IMR-90 (cell line): ENCODE measurements around the gene SPARC. TPM values are rescaled to one million over a fixed set of nuclear protein-coding genes. Genes with fewer than 3 reads are reported as not detected.

Experiments used
- ATAC-seq: fragments of 200-7000 bp; cut with Tn5 transposase; 2 replicates; pipeline ENCODE4 v1.9.1; 2020; ENCODE audit warnings: low read depth, mild to moderate bottlenecking, moderate library complexity
- BruUV-seq: library from RNA; stranded (reverse); fragments of 400-500 nt; replicated peaks from 2 replicates; lab custom pipeline; 2021; lab: Mats Ljungman, UMichigan
- CTCF ChIA-PET: fragments of 300-600 bp; formaldehyde crosslinking; extraction: SDS; loops from one replicate; lab custom pipeline; 2021; ENCODE audit warnings: antibody characterized with exemption; lab: Yijun Ruan, JAX
- POLR2A ChIA-PET: fragments of 300-600 bp; sonication (Branson Sonifier 250); formaldehyde crosslinking; loops from one replicate; lab custom pipeline; 2022; ENCODE audit warnings: antibody characterized with exemption; ENCODE audit not compliant: unreplicated experiment; lab: Charles Lee
- DNase-seq: peaks from one replicate; pipeline ENCODE4 v3.0.0; 2013
- H2AFZ ChIP-seq: replicated peaks from 2 replicates; pipeline ENCODE3; 2013; ENCODE audit warnings: low read length, mild to moderate bottlenecking; ENCODE audit not compliant: poor library complexity
- H2AK5ac ChIP-seq: 2 replicates; pipeline ENCODE4 v1.6.1; 2013; ENCODE audit warnings: low read depth, low read length, inconsistent platforms
- H2AK9ac ChIP-seq: replicated peaks from 2 replicates; pipeline ENCODE3; 2013; ENCODE audit warnings: mild to moderate bottlenecking, low read depth, low read length, moderate library complexity; ENCODE audit not compliant: poor library complexity
- H2BK120ac ChIP-seq: 2 replicates; pipeline ENCODE4 v1.6.1; 2013; ENCODE audit warnings: low read depth, low read length, inconsistent platforms
- H2BK15ac ChIP-seq: 3 replicates; pipeline ENCODE4 v1.6.1; 2013; ENCODE audit warnings: low read depth, low read length, inconsistent platforms
- H2BK20ac ChIP-seq: 2 replicates; pipeline ENCODE4 v1.6.1; 2013; ENCODE audit warnings: low read depth, mild to moderate bottlenecking, inconsistent platforms, low read length, moderate library complexity
- H2BK5ac ChIP-seq: 2 replicates; pipeline ENCODE4 v1.6.1; 2013; ENCODE audit warnings: mild to moderate bottlenecking, low read depth, low read length, inconsistent platforms; ENCODE audit not compliant: poor library complexity, severe bottlenecking
- H3K14ac ChIP-seq: replicated peaks from 2 replicates; pipeline ENCODE4 v1.6.1; 2013; ENCODE audit warnings: low read depth, low read length, inconsistent platforms
- H3K18ac ChIP-seq: 2 replicates; pipeline ENCODE4 v1.6.1; 2013; ENCODE audit warnings: low read depth, low read length, control low read depth
- H3K23ac ChIP-seq: 2 replicates; pipeline ENCODE4 v1.6.1; 2013; ENCODE audit warnings: low read depth, low read length, inconsistent platforms
- H3K27ac ChIP-seq: 2 replicates; pipeline ENCODE4 v1.5.1; 2013; ENCODE audit warnings: mild to moderate bottlenecking, control low read depth, low read length; ENCODE audit not compliant: insufficient read depth
- H3K27me3 ChIP-seq: 2 replicates; pipeline ENCODE4 v1.6.1; 2013; ENCODE audit warnings: low read length; ENCODE audit not compliant: control insufficient read depth, insufficient read depth
- H3K36me3 ChIP-seq: 2 replicates; pipeline ENCODE4 v1.6.1; 2013; ENCODE audit warnings: low read length, mixed read lengths; ENCODE audit not compliant: control insufficient read depth, insufficient read depth
- H3K4ac ChIP-seq: 2 replicates; pipeline ENCODE4 v1.6.1; 2013; ENCODE audit warnings: low read depth, low read length, inconsistent platforms
- H3K4me1 ChIP-seq: 2 replicates; pipeline ENCODE4 v1.6.1; 2013; ENCODE audit warnings: low read length, mixed read lengths; ENCODE audit not compliant: control insufficient read depth, insufficient read depth
- H3K4me2 ChIP-seq: 2 replicates; pipeline ENCODE4 v1.6.1; 2013; ENCODE audit warnings: low read depth, mild to moderate bottlenecking, control low read depth, low read length, moderate library complexity
- H3K4me3 ChIP-seq: 2 replicates; pipeline ENCODE4 v1.5.1; 2013; ENCODE audit warnings: low read depth, mild to moderate bottlenecking, control low read depth, low read length, moderate library complexity; ENCODE audit not compliant: insufficient read depth
- H3K56ac ChIP-seq: 2 replicates; pipeline ENCODE4 v1.6.1; 2013; ENCODE audit warnings: low read length, inconsistent platforms; ENCODE audit not compliant: insufficient read depth; ENCODE audit errors: extremely low read depth
- H3K79me1 ChIP-seq, 2 experiments: 2 replicates each; pipeline ENCODE4 v1.6.1; 2013; ENCODE audit warnings: low read length in 2 of 2, inconsistent platforms in 1 of 2, low read depth in 1 of 2
- H3K9ac ChIP-seq: 2 replicates; pipeline ENCODE4 v1.6.1; 2013; ENCODE audit warnings: low read depth, low read length, control low read depth
- H3K9me1 ChIP-seq: 2 replicates; pipeline ENCODE4 v1.6.1; 2013; ENCODE audit warnings: low read length, inconsistent platforms; ENCODE audit not compliant: insufficient read depth
- H3K9me3 ChIP-seq: 2 replicates; pipeline ENCODE4 v1.6.1; 2013; ENCODE audit warnings: low read length; ENCODE audit not compliant: control insufficient read depth, insufficient read depth
- H4K20me1 ChIP-seq: 2 replicates; pipeline ENCODE4 v1.6.1; 2013; ENCODE audit warnings: low read length, inconsistent platforms; ENCODE audit not compliant: insufficient read depth
- H4K5ac ChIP-seq: 2 replicates; pipeline ENCODE4 v1.6.1; 2013; ENCODE audit warnings: mild to moderate bottlenecking, low read depth, low read length, control low read depth
- H4K8ac ChIP-seq, 2 experiments: 2 replicates each; pipeline ENCODE4 v1.6.1; 2013; ENCODE audit warnings: low read depth in 2 of 2, low read length in 2 of 2, control low read depth in 1 of 2, inconsistent platforms in 1 of 2
- H4K91ac ChIP-seq: 2 replicates; pipeline ENCODE4 v1.6.1; 2013; ENCODE audit warnings: low read depth, low read length, inconsistent platforms; ENCODE audit not compliant: insufficient read depth
- NFE2L2 ChIP-seq: fragments of 150-350 bp; IDR thresholded peaks from 2 replicates; pipeline ENCODE4 v1.6.1; 2016; ENCODE audit warnings: low read depth, mild to moderate bottlenecking, low read length
- POLR2A ChIP-seq: IDR thresholded peaks from 2 replicates; pipeline ENCODE4 v1.6.1; 2012; ENCODE audit warnings: mild to moderate bottlenecking, low read depth, low read length
- USF2 ChIP-seq: fragments of 150-350 bp; IDR thresholded peaks from 2 replicates; pipeline ENCODE4 v1.6.1; 2017; ENCODE audit warnings: mild to moderate bottlenecking, antibody characterized with exemption, low read length, low read depth
- WGBS, 2 experiments: methylation state at CpG; one replicate each; pipeline versions ENCODE4 v1.1.5 to v1.1.7; 2013; ENCODE audit warnings: missing lambda C conversion rate in 2 of 2; ENCODE audit not compliant: insufficient read length in 1 of 2; ENCODE audit errors: extremely low coverage in 2 of 2; 5-methylcytosine and 5-hydroxymethylcytosine counted together
- dilution Hi-C: fragments of 300-500 bp; cut with HindIII; formaldehyde crosslinking; loops from one replicate; pipeline ENCODE4 v1.14.3; 2018; ENCODE audit warnings: low sequenced_read_pairs; ENCODE audit not compliant: unreplicated experiment
- in situ Hi-C: fragments of 300-500 bp; cut with MboI; formaldehyde crosslinking; loops from 3 replicates; pipeline ENCODE4 v1.14.3; 2019; ENCODE audit warnings: low sequenced_read_pairs, inconsistent platforms, mixed read lengths
- intact Hi-C: fragments of 100-400 bp; cut with micrococcal nuclease; formaldehyde crosslinking; loops from 2 replicates; pipeline ENCODE4 v1.10.0; 2022
- polyA plus RNA-seq, 3 experiments: library from polyadenylated mRNA; depleted of rRNA; stranded (reverse); fragments of >200 nt; gene quantifications; 2 replicates each; pipeline ENCODE4 v1.2.3, GENCODE V29; 2012; ENCODE audit warnings: low replicate concordance in 1 of 3
- total RNA-seq: library from RNA; depleted of rRNA; stranded (reverse); fragments of >200 nt; gene quantifications from 2 replicates; pipeline ENCODE4 v1.2.3, GENCODE V29; 2012

Gene SPARC
- total and polyA plus RNA-seq, 2 of the 4 experiments (the other 2 are of a cell fraction) = 1,186 to 4,692 TPM

DNA sequence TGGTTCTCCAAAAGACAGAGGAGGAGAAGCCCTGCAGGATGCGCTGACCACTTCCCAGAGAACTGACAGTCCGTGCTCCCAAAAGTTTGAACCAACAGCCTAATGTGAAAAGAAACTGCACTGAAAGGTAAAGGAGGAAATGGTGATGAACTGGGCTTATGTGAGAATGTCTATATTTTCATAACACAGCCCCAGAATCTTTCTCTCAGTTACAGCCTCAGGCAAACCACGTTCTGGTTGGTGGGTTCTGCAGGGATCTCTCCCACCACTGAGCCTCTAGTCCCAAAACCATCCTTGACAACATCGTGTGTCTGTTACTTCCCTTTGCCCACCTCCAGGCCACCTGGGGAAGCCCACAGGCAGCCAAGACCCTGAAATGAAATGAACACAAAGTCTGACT is 23.9 kb downstream of the SPARC start (continued):
- TF ChIP-seq POLR2A (no peak), USF2 (no peak)

DNA sequence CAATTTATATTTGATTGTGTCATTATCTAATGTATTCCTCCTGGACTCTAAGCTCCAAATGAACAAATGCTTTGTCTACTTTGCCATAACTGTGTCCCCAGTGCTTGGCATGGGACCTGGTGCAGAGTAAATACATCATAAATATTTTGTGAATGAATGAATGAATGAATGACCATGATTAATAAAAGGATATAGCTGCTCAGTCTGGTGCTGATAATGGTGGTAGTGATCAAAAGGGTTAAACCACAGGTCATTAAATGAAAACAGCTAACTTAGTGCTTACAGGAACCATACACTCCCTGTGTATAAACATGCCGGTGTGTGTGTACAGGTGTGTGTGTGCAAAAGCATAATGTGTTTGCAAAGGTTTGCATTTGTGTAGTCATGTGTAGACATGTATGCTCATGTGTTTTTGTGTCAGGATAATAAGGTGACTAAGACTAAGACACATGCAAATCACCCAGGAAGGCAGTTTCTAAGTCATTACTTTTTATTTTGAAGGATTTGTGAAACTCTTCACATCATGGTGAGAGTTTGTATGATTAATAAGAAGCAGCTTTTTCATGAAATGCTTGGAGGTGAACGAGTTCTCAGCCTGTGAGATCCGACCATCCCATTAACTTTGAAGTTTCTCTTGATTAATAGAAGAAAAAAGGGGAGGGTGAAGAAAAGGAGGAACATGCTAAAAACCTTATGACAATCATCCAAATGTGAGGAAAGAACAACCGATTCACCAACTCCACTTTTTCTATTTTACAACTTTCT is 24.6 kb downstream of the SPARC start:
- intact Hi-C loops = no loop called here
- H3K9me1 ChIP-seq = peaks cover 11% of the 10 kb centered on the region; the same call in 1 of the 2 replicates
- no peaks in the 10 kb centered on the region for H3K27me3 ChIP-seq
- no peak overlapping the region for H2AFZ ChIP-seq
- H4K20me1 ChIP-seq = peaks cover 58% of the 10 kb centered on the region
- H3K4me1 ChIP-seq = peaks cover 33% of the 10 kb centered on the region
- BruUV-seq = no TSS peak
- peak overlapping the region; percentile 62; the same call in 1 of the 2 replicates for H3K23ac ChIP-seq
- no peak overlapping the region for H3K14ac ChIP-seq
- no peak for DNase-seq
- no peak overlapping the region for H2AK5ac ChIP-seq
- TF ChIP-seq NFE2L2 = no peak
- H3K79me1 ChIP-seq = peaks cover 14 to 47% of the 10 kb centered on the region in 2 experiments
- ChIA-PET CTCF (interaction anchor here (1.4 to 3.5 kb wide), 3 partner anchors 10 to 78 kb away, joined by 3 to 21 read pairs (median 10); no protein-coding TSS in a partner anchor), POLR2A (interaction anchor here (1.3 kb wide), 1 partner anchor 18 kb away, joined by 3 read pairs; no protein-coding TSS in a partner anchor)
- H4K8ac ChIP-seq = no peak overlapping the region
- H2BK15ac ChIP-seq = no peak overlapping the region
- H3K36me3 ChIP-seq = peaks cover 54% of the 10 kb centered on the region
- no peak overlapping the region for H3K56ac ChIP-seq
- H2BK20ac ChIP-seq = no peak overlapping the region
- no peak overlapping the region for H3K4ac ChIP-seq
- ATAC-seq = no peak
- H3K4me2 ChIP-seq = no peak overlapping the region
- H3K4me3 ChIP-seq = no peak overlapping the region
- no CpG with 5 or more reads among the region's 4 CpGs for WGBS, 2 experiments
- H2BK120ac ChIP-seq = no peak overlapping the region
- dilution Hi-C loops = no loop called here
- in situ Hi-C loops = loop anchor here (5.0 kb wide), 1 partner anchor 80 kb away; no protein-coding TSS in a partner anchor
- H4K5ac ChIP-seq = no peak overlapping the region
- no peak overlapping the region for H3K18ac ChIP-seq
- H3K27ac ChIP-seq = peak overlapping the region; percentile 39; the same call in 1 of the 2 replicates
- no peak overlapping the region for H2AK9ac ChIP-seq
- H3K9me3 ChIP-seq = no peaks in the 10 kb centered on the region
- H4K91ac ChIP-seq = no peak overlapping the region
- peak overlapping the region; percentile 26 for H2BK5ac ChIP-seq
- no peak overlapping the region for H3K9ac ChIP-seq
